Measurements from ENCODE around the gene BMP15. TPM values are rescaled to one million over a fixed set of nuclear protein-coding genes. Genes with fewer than 3 reads are reported as not detected.

The BMP15 gene
- total and polyA plus RNA-seq, 2 of the 13 experiments (the other 11 are each of a cell fraction or from before 2014, with no cell fraction given), result not detected

DNA sequence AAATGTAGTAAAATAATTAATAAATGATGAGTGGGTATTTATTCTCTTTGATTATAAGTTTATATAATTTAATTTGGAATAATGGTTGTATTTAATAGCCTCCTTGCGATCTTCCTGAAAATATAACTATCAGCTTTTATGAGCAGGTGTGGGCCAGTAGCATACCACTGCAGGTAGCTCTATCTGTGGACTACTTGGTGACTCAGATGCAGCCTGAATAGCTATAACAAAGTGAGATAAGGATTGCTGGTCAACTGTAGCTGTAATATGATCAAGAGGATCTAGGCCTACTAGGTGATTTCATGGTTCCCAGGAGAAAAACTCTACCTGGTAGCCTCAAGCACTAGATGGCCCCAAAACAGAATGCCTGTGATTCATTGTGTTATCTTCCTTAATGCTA, 47.1 kb upstream of the BMP15 start (continued):
- TF ChIP-seq, protein P1, sequence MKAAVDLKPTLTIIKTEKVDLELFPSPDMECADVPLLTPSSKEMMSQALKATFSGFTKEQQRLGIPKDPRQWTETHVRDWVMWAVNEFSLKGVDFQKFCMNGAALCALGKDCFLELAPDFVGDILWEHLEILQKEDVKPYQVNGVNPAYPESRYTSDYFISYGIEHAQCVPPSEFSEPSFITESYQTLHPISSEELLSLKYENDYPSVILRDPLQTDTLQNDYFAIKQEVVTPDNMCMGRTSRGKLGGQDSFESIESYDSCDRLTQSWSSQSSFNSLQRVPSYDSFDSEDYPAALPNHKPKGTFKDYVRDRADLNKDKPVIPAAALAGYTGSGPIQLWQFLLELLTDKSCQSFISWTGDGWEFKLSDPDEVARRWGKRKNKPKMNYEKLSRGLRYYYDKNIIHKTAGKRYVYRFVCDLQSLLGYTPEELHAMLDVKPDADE (CRISPR knock-in tag; IDR thresholded peaks at IDR 0.05), result no peak
- no peak for TF ChIP-seq IKZF1 (IDR thresholded peaks at IDR 0.05)
- TF ChIP-seq BORCS8-MEF2B (CRISPR knock-in tag; IDR thresholded peaks at IDR 0.05), result no peak

DNA sequence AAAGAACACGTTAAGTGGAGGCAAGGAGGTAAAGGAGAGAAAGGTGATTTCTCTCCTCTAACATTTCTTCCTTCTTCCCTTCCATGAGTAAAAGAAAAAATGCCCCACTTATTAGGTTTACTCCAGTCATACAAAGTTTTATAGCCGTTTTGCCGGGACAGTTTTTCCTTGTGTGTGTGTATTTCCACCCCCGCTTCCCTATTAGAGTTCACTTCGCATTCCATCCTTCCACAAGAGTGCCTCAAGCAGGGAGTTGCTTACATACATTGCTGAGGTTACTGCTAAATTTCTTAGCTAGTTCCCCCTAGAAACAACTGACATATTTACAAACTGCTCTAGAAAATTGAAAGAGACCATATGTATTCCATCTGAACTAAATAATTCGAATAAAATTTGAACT, 45.2 kb upstream of the BMP15 start:
- ChIA-PET CTCF (ENCODE audit: low intra/inter-chr PET ratio, low total read pairs) (no interaction called here), POLR2A (no interaction called here)
- no peak overlapping the region for H3K27ac ChIP-seq (ENCODE audit: extremely low read length, insufficient read depth, low read length)
- no peak overlapping the region for H3K4me2 ChIP-seq (ENCODE audit: low read depth, low read length)
- H3K4me1 ChIP-seq (ENCODE audit: insufficient read depth, low read length), result peaks cover 12% of the 10 kb centered on the region; the same call in 1 of the 2 replicates
- intact Hi-C loops (cut with micrococcal nuclease; ENCODE audit: unreplicated experiment), result no loop called here
- H3K4me3 ChIP-seq (replicated peaks in 1 of 3; ENCODE audit: insufficient read depth in 1 of 3, low read depth in 2 of 3, low read length in 3 of 3), result no peak overlapping the region
- in situ Hi-C loops (cut with HindIII; ENCODE audit: extremely low pct_ligation_motif_present, low pct_unique_long_range_greater_than_20kb), result no loop called here
- no peak for DNase-seq (ENCODE audit: low spot score)
- H3K9ac ChIP-seq (ENCODE audit: insufficient read depth, low read depth, low read length), result no peak overlapping the region
- H2AFZ ChIP-seq (ENCODE audit: low read length), result no peak overlapping the region
- no peak for FAIRE-seq
- ATAC-seq, result no peak
- H3K79me2 ChIP-seq (ENCODE audit: insufficient read depth, low read length), result no peaks in the 10 kb centered on the region
- no peaks in the 10 kb centered on the region for H4K20me1 ChIP-seq (ENCODE audit: insufficient read depth, low read length)
- H3K9me3 ChIP-seq (ENCODE audit: low read length), result no peaks in the 10 kb centered on the region
- H3K36me3 ChIP-seq (replicated peaks in 1 of 2; ENCODE audit: control insufficient read depth in 1 of 2, insufficient read depth in 2 of 2, low read length in 2 of 2), result no peaks in the 10 kb centered on the region
- WGBS (ENCODE audit: low lambda C conversion rate), result 35% methylated on average over 6 of the region's 6 CpGs
- BruUV-seq (replicated peaks), result no TSS peak
- H3K27me3 ChIP-seq (ENCODE audit: control insufficient read depth in 1 of 2, insufficient read depth in 2 of 2, low read length in 2 of 2), result no peaks in the 10 kb centered on the region
- TF ChIP-seq ETV5 (CRISPR knock-in tag; IDR thresholded peaks at IDR 0.05; ENCODE audit: borderline replicate concordance) (no peak), HDAC2 (CRISPR knock-in tag; IDR thresholded peaks at IDR 0.05) (no peak), ZNF274 (CRISPR knock-in tag; IDR thresholded peaks at IDR 0.05) (no peak), MAF1 (CRISPR knock-in tag; IDR thresholded peaks at IDR 0.05; ENCODE audit: borderline replicate concordance) (no peak), PITX1 (CRISPR knock-in tag; IDR thresholded peaks at IDR 0.05) (no peak), ZNF207 (IDR thresholded peaks at IDR 0.05; ENCODE audit: borderline replicate concordance) (no peak), TBL1XR1 (IDR thresholded peaks at IDR 0.05; ENCODE audit: borderline replicate concordance, low read length, partially characterized antibody) (no peak), PHF20 (CRISPR knock-in tag; IDR thresholded peaks at IDR 0.05) (no peak), ZSCAN9 (CRISPR knock-in tag; IDR thresholded peaks at IDR 0.05; ENCODE audit: borderline replicate concordance) (no peak)
- TF ChIP-seq, protein P2, sequence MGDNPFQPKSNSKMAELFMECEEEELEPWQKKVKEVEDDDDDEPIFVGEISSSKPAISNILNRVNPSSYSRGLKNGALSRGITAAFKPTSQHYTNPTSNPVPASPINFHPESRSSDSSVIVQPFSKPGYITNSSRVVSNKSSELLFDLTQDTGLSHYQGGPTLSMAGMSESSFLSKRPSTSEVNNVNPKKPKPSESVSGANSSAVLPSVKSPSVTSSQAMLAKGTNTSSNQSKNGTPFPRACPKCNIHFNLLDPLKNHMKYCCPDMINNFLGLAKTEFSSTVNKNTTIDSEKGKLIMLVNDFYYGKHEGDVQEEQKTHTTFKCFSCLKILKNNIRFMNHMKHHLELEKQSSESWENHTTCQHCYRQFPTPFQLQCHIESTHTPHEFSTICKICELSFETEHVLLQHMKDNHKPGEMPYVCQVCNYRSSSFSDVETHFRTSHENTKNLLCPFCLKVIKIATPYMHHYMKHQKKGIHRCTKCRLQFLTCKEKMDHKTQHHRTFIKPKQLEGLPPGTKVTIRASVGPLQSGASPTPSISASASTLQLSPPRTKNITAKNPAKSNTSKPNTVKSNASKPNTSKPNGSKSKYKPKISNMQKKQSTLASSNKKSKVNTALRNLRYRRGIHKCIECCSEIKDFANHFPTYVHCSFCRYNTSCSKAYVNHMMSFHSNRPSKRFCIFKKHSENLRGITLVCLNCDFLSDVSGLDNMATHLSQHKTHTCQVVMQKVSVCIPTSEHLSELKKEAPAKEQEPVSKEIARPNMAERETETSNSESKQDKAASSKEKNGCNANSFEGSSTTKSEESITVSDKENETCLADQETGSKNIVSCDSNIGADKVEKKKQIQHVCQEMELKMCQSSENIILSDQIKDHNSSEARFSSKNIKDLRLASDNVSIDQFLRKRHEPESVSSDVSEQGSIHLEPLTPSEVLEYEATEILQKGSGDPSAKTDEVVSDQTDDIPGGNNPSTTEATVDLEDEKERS (CRISPR knock-in tag; IDR thresholded peaks at IDR 0.05), result no peak
- TF ChIP-seq, protein P3, sequence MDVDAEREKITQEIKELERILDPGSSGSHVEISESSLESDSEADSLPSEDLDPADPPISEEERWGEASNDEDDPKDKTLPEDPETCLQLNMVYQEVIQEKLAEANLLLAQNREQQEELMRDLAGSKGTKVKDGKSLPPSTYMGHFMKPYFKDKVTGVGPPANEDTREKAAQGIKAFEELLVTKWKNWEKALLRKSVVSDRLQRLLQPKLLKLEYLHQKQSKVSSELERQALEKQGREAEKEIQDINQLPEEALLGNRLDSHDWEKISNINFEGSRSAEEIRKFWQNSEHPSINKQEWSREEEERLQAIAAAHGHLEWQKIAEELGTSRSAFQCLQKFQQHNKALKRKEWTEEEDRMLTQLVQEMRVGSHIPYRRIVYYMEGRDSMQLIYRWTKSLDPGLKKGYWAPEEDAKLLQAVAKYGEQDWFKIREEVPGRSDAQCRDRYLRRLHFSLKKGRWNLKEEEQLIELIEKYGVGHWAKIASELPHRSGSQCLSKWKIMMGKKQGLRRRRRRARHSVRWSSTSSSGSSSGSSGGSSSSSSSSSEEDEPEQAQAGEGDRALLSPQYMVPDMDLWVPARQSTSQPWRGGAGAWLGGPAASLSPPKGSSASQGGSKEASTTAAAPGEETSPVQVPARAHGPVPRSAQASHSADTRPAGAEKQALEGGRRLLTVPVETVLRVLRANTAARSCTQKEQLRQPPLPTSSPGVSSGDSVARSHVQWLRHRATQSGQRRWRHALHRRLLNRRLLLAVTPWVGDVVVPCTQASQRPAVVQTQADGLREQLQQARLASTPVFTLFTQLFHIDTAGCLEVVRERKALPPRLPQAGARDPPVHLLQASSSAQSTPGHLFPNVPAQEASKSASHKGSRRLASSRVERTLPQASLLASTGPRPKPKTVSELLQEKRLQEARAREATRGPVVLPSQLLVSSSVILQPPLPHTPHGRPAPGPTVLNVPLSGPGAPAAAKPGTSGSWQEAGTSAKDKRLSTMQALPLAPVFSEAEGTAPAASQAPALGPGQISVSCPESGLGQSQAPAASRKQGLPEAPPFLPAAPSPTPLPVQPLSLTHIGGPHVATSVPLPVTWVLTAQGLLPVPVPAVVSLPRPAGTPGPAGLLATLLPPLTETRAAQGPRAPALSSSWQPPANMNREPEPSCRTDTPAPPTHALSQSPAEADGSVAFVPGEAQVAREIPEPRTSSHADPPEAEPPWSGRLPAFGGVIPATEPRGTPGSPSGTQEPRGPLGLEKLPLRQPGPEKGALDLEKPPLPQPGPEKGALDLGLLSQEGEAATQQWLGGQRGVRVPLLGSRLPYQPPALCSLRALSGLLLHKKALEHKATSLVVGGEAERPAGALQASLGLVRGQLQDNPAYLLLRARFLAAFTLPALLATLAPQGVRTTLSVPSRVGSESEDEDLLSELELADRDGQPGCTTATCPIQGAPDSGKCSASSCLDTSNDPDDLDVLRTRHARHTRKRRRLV (CRISPR knock-in tag; IDR thresholded peaks at IDR 0.05), result no peak
- TF ChIP-seq, protein P4, sequence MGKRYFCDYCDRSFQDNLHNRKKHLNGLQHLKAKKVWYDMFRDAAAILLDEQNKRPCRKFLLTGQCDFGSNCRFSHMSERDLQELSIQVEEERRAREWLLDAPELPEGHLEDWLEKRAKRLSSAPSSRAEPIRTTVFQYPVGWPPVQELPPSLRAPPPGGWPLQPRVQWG (CRISPR knock-in tag; IDR thresholded peaks at IDR 0.05; ENCODE audit: borderline replicate concordance, low read depth), result no peak
